IMR-90 (cell line): Measurements from ENCODE around the gene ZNF580. TPM values are rescaled to one million over a fixed set of nuclear protein-coding genes. Genes with fewer than 3 reads are reported as not detected.

Experiments used
- polyA plus RNA-seq, 3 experiments: library from polyadenylated mRNA; depleted of rRNA; stranded (reverse); fragments of >200 nt; gene quantifications; 2 replicates each; pipeline ENCODE4 v1.2.3, GENCODE V29; 2012; ENCODE audit warnings: low replicate concordance in 1 of 3
- total RNA-seq: library from RNA; depleted of rRNA; stranded (reverse); fragments of >200 nt; gene quantifications from 2 replicates; pipeline ENCODE4 v1.2.3, GENCODE V29; 2012; rRNA removed

Gene ZNF580
- total and polyA plus RNA-seq, 2 of the 4 experiments (the other 2 are of a cell fraction), result 1.4 to 36.9 TPM

Other genes starting within 250 kb of the ZNF580 start
- gene UBE2S, start 233.2 kb upstream of the ZNF580 start, total RNA-seq, result 69.5 and 74.4 TPM in 2 replicates
- gene UBE2S, start 233.2 kb upstream of the ZNF580 start, polyA plus RNA-seq (2012; rRNA removed), result 104 and 177 TPM in 2 replicates
- gene SHISA7, start 197.7 kb upstream of the ZNF580 start, total RNA-seq, result not detected in 2 replicates
- 0.03 TPM in 1 of 2 replicates, not detected in the other for gene SHISA7, start 197.7 kb upstream of the ZNF580 start, polyA plus RNA-seq (2012; rRNA removed)
- 46.7 and 56.1 TPM in 2 replicates for gene ISOC2, start 179.4 kb upstream of the ZNF580 start, total RNA-seq
- gene ISOC2, start 179.4 kb upstream of the ZNF580 start, polyA plus RNA-seq (2012; rRNA removed), result 82.1 and 119 TPM in 2 replicates
- not detected in 2 replicates for gene C19orf85, start 176.3 kb upstream of the ZNF580 start, total RNA-seq
- gene C19orf85, start 176.3 kb upstream of the ZNF580 start, polyA plus RNA-seq (2012; rRNA removed), result not detected in 2 replicates
- 0.18 and 0.28 TPM in 2 replicates for gene ZNF628, start 164.4 kb upstream of the ZNF580 start, total RNA-seq
- gene ZNF628, start 164.4 kb upstream of the ZNF580 start, polyA plus RNA-seq (2012; rRNA removed), result 1.9 and 2.6 TPM in 2 replicates
- gene NAT14, start 155.8 kb upstream of the ZNF580 start, total RNA-seq, result 4.3 and 7.2 TPM in 2 replicates
- 40.9 and 41.2 TPM in 2 replicates for gene NAT14, start 155.8 kb upstream of the ZNF580 start, polyA plus RNA-seq (2012; rRNA removed)
- gene SSC5D, start 152.6 kb upstream of the ZNF580 start, total RNA-seq, result 1.4 and 1.7 TPM in 2 replicates
- 14.1 and 19.1 TPM in 2 replicates for gene SSC5D, start 152.6 kb upstream of the ZNF580 start, polyA plus RNA-seq (2012; rRNA removed)
- not detected in 2 replicates for gene SBK2, start 103.9 kb upstream of the ZNF580 start, total RNA-seq
- 0.30 and 0.48 TPM in 2 replicates for gene SBK2, start 103.9 kb upstream of the ZNF580 start, polyA plus RNA-seq (2012; rRNA removed)
- 0.18 TPM in 1 of 2 replicates, not detected in the other for gene SBK3, start 95.5 kb upstream of the ZNF580 start, total RNA-seq
- gene SBK3, start 95.5 kb upstream of the ZNF580 start, polyA plus RNA-seq (2012; rRNA removed), result 0.05 and 0.16 TPM in 2 replicates
- 0.54 and 0.83 TPM in 2 replicates for gene ZNF579, start 60.2 kb upstream of the ZNF580 start, total RNA-seq
- gene ZNF579, start 60.2 kb upstream of the ZNF580 start, polyA plus RNA-seq (2012; rRNA removed), result 9.0 and 10.7 TPM in 2 replicates
- 0.83 and 1.3 TPM in 2 replicates for gene FIZ1, start 41.5 kb upstream of the ZNF580 start, total RNA-seq
- gene FIZ1, start 41.5 kb upstream of the ZNF580 start, polyA plus RNA-seq (2012; rRNA removed), result 5.5 and 5.9 TPM in 2 replicates
- gene ZNF524, start 40.7 kb upstream of the ZNF580 start, total RNA-seq, result 2.3 and 2.8 TPM in 2 replicates
- gene ZNF524, start 40.7 kb upstream of the ZNF580 start, polyA plus RNA-seq (2012; rRNA removed), result 6.6 and 8.0 TPM in 2 replicates
- under 0.01 TPM in 2 replicates for gene ZNF865, start 35.4 kb upstream of the ZNF580 start, total RNA-seq
- gene ZNF865, start 35.4 kb upstream of the ZNF580 start, polyA plus RNA-seq (2012; rRNA removed), result 4.6 and 6.3 TPM in 2 replicates
- 2.5 TPM in 2 replicates for gene ZNF784, start 16.4 kb upstream of the ZNF580 start, total RNA-seq
- gene ZNF784, start 16.4 kb upstream of the ZNF580 start, polyA plus RNA-seq (2012; rRNA removed), result 3.7 and 4.1 TPM in 2 replicates
- 9.7 and 10.0 TPM in 2 replicates for gene ZNF581, start 2.6 kb downstream of the ZNF580 start, total RNA-seq
- gene ZNF581, start 2.6 kb downstream of the ZNF580 start, polyA plus RNA-seq (2012; rRNA removed), result 21.9 and 24.5 TPM in 2 replicates
- gene CCDC106, start 7.2 kb downstream of the ZNF580 start, total RNA-seq, result 2.2 and 2.3 TPM in 2 replicates
- gene CCDC106, start 7.2 kb downstream of the ZNF580 start, polyA plus RNA-seq (2012; rRNA removed), result 13.6 and 15.0 TPM in 2 replicates
- gene U2AF2, start 14.0 kb downstream of the ZNF580 start, total RNA-seq, result 96.1 and 120 TPM in 2 replicates
- 260 and 303 TPM in 2 replicates for gene U2AF2, start 14.0 kb downstream of the ZNF580 start, polyA plus RNA-seq (2012; rRNA removed)
- gene EPN1, start 34.2 kb downstream of the ZNF580 start, total RNA-seq, result 19.0 and 21.9 TPM in 2 replicates
- 122 and 127 TPM in 2 replicates for gene EPN1, start 34.2 kb downstream of the ZNF580 start, polyA plus RNA-seq (2012; rRNA removed)
- gene NLRP9, start 97.4 kb downstream of the ZNF580 start, total RNA-seq, result not detected in 2 replicates
- gene NLRP9, start 97.4 kb downstream of the ZNF580 start, polyA plus RNA-seq (2012; rRNA removed), result not detected in 2 replicates
- not detected in 2 replicates for gene RFPL4A, start 118.1 kb downstream of the ZNF580 start, total RNA-seq
- 0.07 TPM in 1 of 2 replicates, not detected in the other for gene RFPL4A, start 118.1 kb downstream of the ZNF580 start, polyA plus RNA-seq (2012; rRNA removed)
- not detected in 2 replicates for gene RFPL4AL1, start 128.1 kb downstream of the ZNF580 start, total RNA-seq
- gene RFPL4AL1, start 128.1 kb downstream of the ZNF580 start, polyA plus RNA-seq (2012; rRNA removed), result not detected in 2 replicates
- gene NLRP11, start 191.0 kb downstream of the ZNF580 start, total RNA-seq, result not detected in 2 replicates
- gene NLRP11, start 191.0 kb downstream of the ZNF580 start, polyA plus RNA-seq (2012; rRNA removed), result not detected in 2 replicates
- not detected in 2 replicates for gene NLRP4, start 195.5 kb downstream of the ZNF580 start, total RNA-seq
- gene NLRP4, start 195.5 kb downstream of the ZNF580 start, polyA plus RNA-seq (2012; rRNA removed), result not detected in 2 replicates